GM23248 (cell line): ENCODE results near the gene ADCYAP1R1. TPM values are rescaled to one million over a fixed set of nuclear protein-coding genes. Genes with fewer than 3 reads are reported as not detected.

Source experiments
- DNase-seq: peaks from one replicate; pipeline ENCODE4 v3.0.0-alpha.2; 2015
- H2AFZ ChIP-seq: fragments of 200-600 bp; sonication (generic); 2 replicates; pipeline ENCODE4 v1.6.1; 2016; ENCODE audit warnings: antibody characterized with exemption
- H3F3A ChIP-seq: fragments of 200-600 bp; sonication (generic); 2 replicates; pipeline ENCODE4 v1.6.1; 2016; ENCODE audit warnings: mild to moderate bottlenecking, antibody characterized with exemption, mixed run types; ENCODE audit not compliant: insufficient read depth
- H3K27ac ChIP-seq: fragments of 200-600 bp; sonication (generic); 2 replicates; pipeline ENCODE4 v1.5.1; 2016; ENCODE audit warnings: mild to moderate bottlenecking
- H3K27me3 ChIP-seq: fragments of 200-600 bp; sonication (generic); replicated peaks from 2 replicates; pipeline ENCODE4 v1.6.1; 2016; ENCODE audit warnings: mild to moderate bottlenecking; ENCODE audit not compliant: insufficient read depth
- H3K36me3 ChIP-seq: fragments of 200-600 bp; sonication (generic); 2 replicates; pipeline ENCODE4 v1.6.1; 2016; ENCODE audit warnings: low read depth, mild to moderate bottlenecking
- H3K4me1 ChIP-seq: fragments of 200-600 bp; sonication (generic); 2 replicates; pipeline ENCODE4 v1.6.1; 2016; ENCODE audit warnings: mild to moderate bottlenecking; ENCODE audit not compliant: insufficient read depth
- H3K4me2 ChIP-seq: fragments of 200-600 bp; sonication (generic); one replicate; pipeline ENCODE4 v1.6.1; 2016; ENCODE audit warnings: mild to moderate bottlenecking; ENCODE audit not compliant: unreplicated experiment
- H3K4me3 ChIP-seq: fragments of 200-600 bp; sonication (generic); 2 replicates; pipeline ENCODE4 v1.5.1; 2016; ENCODE audit warnings: mild to moderate bottlenecking
- H3K79me2 ChIP-seq: fragments of 200-600 bp; sonication (generic); 2 replicates; pipeline ENCODE4 v1.6.1; 2016; ENCODE audit warnings: mild to moderate bottlenecking; ENCODE audit not compliant: insufficient read depth
- H3K9ac ChIP-seq: fragments of 200-600 bp; sonication (generic); 2 replicates; pipeline ENCODE4 v1.6.1; 2016; ENCODE audit warnings: mild to moderate bottlenecking
- H3K9me2 ChIP-seq: fragments of 200-600 bp; sonication (generic); 2 replicates; pipeline ENCODE4 v1.6.1; 2016; ENCODE audit warnings: mixed run types, mild to moderate bottlenecking, moderate library complexity; ENCODE audit not compliant: insufficient read depth
- H3K9me3 ChIP-seq: fragments of 200-600 bp; sonication (generic); one replicate; pipeline ENCODE4 v1.6.1; 2017; ENCODE audit warnings: low read depth
- H4K20me1 ChIP-seq: fragments of 200-600 bp; sonication (generic); 2 replicates; pipeline ENCODE4 v1.6.0; 2016; ENCODE audit not compliant: insufficient read depth
- EZH2 ChIP-seq: fragments of 200-600 bp; sonication (generic); IDR thresholded peaks from 2 replicates; pipeline ENCODE4 v1.6.1; 2018; ENCODE audit warnings: antibody characterized with exemption, mild to moderate bottlenecking; ENCODE audit not compliant: insufficient read depth, poor library complexity, severe bottlenecking
- EZH2phosphoT487 ChIP-seq: fragments of 200-600 bp; sonication (generic); IDR thresholded peaks from 2 replicates; pipeline ENCODE4 v1.6.1; 2018; ENCODE audit warnings: antibody characterized with exemption, moderate library complexity, mild to moderate bottlenecking, low read depth; ENCODE audit not compliant: insufficient read depth
- WGBS, 2 experiments: methylation state at CpG; one replicate each; pipeline ENCODE4 v1.1.6; 2015 to 2017; ENCODE audit warnings: low lambda C conversion rate in 2 of 2, low coverage in 1 of 2; ENCODE audit errors: missing lambda C conversion rate in 2 of 2; 5-methylcytosine and 5-hydroxymethylcytosine counted together
- in situ Hi-C: fragments of 300-500 bp; cut with MboI; formaldehyde crosslinking; loops from 2 replicates; pipeline ENCODE4 v1.15.0; 2020
- polyA plus RNA-seq: library from polyadenylated mRNA; unstranded; fragments of >200 nt; fragmentation: Nextera tagmentation; extraction: Ambion mirVana; gene quantifications from 2 replicates; pipeline ENCODE4 v1.2.1, GENCODE V29; 2016
- total RNA-seq: library from RNA; depleted of rRNA; stranded (reverse); fragments of >200 nt; shearing (Covaris generic); gene quantifications from 2 replicates; pipeline ENCODE4 v1.2.3, GENCODE V29; 2014; rRNA removed

ADCYAP1R1 gene
- total RNA-seq, result not detected in 2 replicates
- polyA plus RNA-seq, result 0.05 TPM in 1 of 2 replicates, not detected in the other

DNA sequence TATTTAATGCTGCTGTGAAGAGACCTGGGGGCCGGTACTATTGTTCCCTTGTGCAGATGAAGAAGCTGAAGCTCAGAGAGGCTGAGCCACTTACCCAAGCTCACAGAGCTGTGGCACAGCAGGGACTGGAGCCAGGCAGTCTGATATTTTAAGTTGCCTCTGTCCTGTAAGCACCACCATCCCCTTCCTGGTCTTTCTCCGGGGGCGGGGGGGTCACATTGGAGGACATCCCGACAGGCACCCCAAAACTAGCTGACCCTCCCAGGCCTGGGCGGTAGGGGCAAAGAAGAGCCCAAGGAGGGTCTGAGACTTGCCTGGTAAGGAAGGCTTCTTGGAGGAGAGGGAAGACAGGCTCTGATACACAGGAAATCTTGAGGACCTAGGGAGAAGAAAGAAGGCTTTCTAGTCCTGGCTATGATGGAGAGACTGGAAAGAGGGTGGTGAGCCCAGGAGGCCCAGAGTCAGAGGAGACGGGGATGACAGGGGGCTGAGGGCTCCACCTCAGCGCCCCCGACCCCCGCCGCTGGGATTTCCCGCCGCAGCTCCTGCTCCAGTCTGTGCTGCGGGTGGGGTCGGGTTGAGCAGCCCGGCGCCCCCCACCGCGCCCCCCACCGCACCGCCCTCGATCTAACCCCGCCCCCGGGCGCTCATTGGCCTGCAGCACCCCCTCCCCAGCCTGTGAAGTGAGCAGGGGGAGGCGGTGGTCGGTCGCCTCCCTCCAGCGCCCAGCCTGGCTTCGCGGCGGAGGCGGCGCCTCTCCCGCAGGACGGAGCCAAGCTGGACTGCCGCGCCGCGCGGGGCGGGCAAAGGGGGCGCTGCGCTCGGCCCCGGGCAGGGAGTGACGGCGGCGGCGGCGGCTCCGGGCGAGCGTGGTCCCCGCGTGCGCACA is at the start of gene ADCYAP1R1:
Gene ADCYAP1R1 (plus strand): TSS at position 711 of the 889 bp plus-strand sequence. CDS start 10,957 bp downstream, outside the sequence.
- in situ Hi-C loops, result no loop called here
- Histone ChIP-seq H3K4me1 (no peaks in the 10 kb centered on the region), H3K9ac (no peak within 1 kb of the TSS), H3K4me2 (no peak within 1 kb of the TSS), H3K36me3 (no peaks in the 10 kb centered on the region), H4K20me1 (no peaks in the 10 kb centered on the region), H3K9me2 (no peaks in the 10 kb centered on the region), H3K27me3 (peaks cover 24% of the 10 kb centered on the region), H3K9me3 (no peaks in the 10 kb centered on the region), H3K4me3 (no peak within 1 kb of the TSS), H3F3A (no peaks in the 10 kb centered on the region), H3K27ac (no peak within 1 kb of the TSS), H2AFZ (no peak within 1 kb of the TSS), H3K79me2 (no peaks in the 10 kb centered on the region)
- peak; percentile 66 for TF ChIP-seq EZH2
- no peak for TF ChIP-seq EZH2phosphoT487
- 10 to 12% methylated on average over 24 to 26 of the region's 56 CpGs for WGBS, 2 experiments
- no peak for DNase-seq

- no peaks in the 10 kb centered on the region for H3K9me2 ChIP-seq
- TF ChIP-seq EZH2 (no peak), EZH2phosphoT487 (no peak)
- H2AFZ ChIP-seq, result no peak overlapping the region
- no peaks in the 10 kb centered on the region for H3F3A ChIP-seq
- WGBS, 2 experiments, result 77 to 81% methylated on average over 2 of the region's 2 CpGs
- H3K27ac ChIP-seq, result no peak overlapping the region
- no peaks in the 10 kb centered on the region for H3K9me3 ChIP-seq
- in situ Hi-C loops, result no loop called here
- H3K4me3 ChIP-seq, result no peak overlapping the region
- DNase-seq, result no peak
- no peaks in the 10 kb centered on the region for H4K20me1 ChIP-seq
- no peaks in the 10 kb centered on the region for H3K4me1 ChIP-seq
- no peaks in the 10 kb centered on the region for H3K27me3 ChIP-seq
- no peak overlapping the region for H3K9ac ChIP-seq
- H3K36me3 ChIP-seq, result no peaks in the 10 kb centered on the region
- no peak overlapping the region for H3K4me2 ChIP-seq
- H3K79me2 ChIP-seq, result no peaks in the 10 kb centered on the region
These were observed 49.0 kb upstream of the ADCYAP1R1 start for GRCh38 chr7:31003097-31003496.

DNA sequence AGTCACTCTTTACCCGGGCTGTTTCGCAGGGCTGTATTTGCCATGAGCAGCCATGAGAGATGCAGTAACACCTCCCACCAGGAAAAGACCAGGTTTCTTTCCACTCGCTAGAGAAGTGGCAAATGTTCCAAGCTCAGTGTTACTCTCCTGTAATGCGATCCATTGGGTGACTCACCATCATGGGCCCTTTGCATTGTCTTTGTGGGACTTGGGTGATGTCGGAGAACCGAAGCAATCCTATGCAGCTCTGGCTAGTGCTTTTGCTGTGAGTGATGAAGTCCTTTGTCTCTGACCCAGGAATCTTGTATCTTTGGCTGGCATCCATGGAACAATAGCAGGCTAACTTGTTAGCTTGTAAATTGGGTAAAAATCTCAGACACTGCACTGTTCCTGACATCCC is 48.4 kb upstream of the ADCYAP1R1 start:
- Histone ChIP-seq H3K4me3 (no peak overlapping the region), H3K4me2 (no peak overlapping the region), H3F3A (no peaks in the 10 kb centered on the region), H3K4me1 (no peaks in the 10 kb centered on the region), H2AFZ (no peak overlapping the region), H3K27me3 (no peaks in the 10 kb centered on the region), H3K27ac (no peak overlapping the region), H3K9me3 (no peaks in the 10 kb centered on the region), H3K79me2 (no peaks in the 10 kb centered on the region), H3K9ac (no peak overlapping the region), H4K20me1 (no peaks in the 10 kb centered on the region), H3K36me3 (no peaks in the 10 kb centered on the region), H3K9me2 (no peaks in the 10 kb centered on the region)
- DNase-seq, result no peak
- TF ChIP-seq EZH2 (no peak), EZH2phosphoT487 (no peak)
- 83 to 88% methylated on average over 6 of the region's 6 CpGs for WGBS, 2 experiments
- in situ Hi-C loops, result no loop called here

- no peaks in the 10 kb centered on the region for H4K20me1 ChIP-seq
- H3K4me2 ChIP-seq, result no peak overlapping the region
- 19 to 33% methylated on average over 1 of the region's 1 CpG for WGBS, 2 experiments
- H3K27ac ChIP-seq, result no peak overlapping the region
- 0 out of 2 replicates have a peak, but pooled peaks cover 4% of the 10 kb centered on the region for H3K27me3 ChIP-seq
- TF ChIP-seq EZH2 (no peak), EZH2phosphoT487 (no peak)
- no peaks in the 10 kb centered on the region for H3F3A ChIP-seq
- in situ Hi-C loops, result no loop called here
- H3K79me2 ChIP-seq, result no peaks in the 10 kb centered on the region
- no peaks in the 10 kb centered on the region for H3K4me1 ChIP-seq
- H3K9me3 ChIP-seq, result no peaks in the 10 kb centered on the region
- DNase-seq, result no peak
- no peak overlapping the region for H2AFZ ChIP-seq
- no peak overlapping the region for H3K4me3 ChIP-seq
- H3K9me2 ChIP-seq, result no peaks in the 10 kb centered on the region
- H3K9ac ChIP-seq, result no peak overlapping the region
- H3K36me3 ChIP-seq, result no peaks in the 10 kb centered on the region
These were observed 47.7 kb upstream of the ADCYAP1R1 start for GRCh38 chr7:31004393-31004792.
